Liver (tissue), 3 donors: ENCODE data around the gene TNC.

Experiments
- CTCF ChIP-seq: fragments of 150-350 bp; IDR thresholded peaks from 2 replicates; pipeline ENCODE4 v1.5.1; 2017; ENCODE audit warnings: improper control_type of control experiment, low read depth, low read length; ENCODE audit not compliant: missing input control
- SP1 ChIP-seq: IDR thresholded peaks from 2 replicates; pipeline ENCODE4 v1.6.1; 2018; ENCODE audit warnings: antibody characterized with exemption, mild to moderate bottlenecking
- TAF1 ChIP-seq: conservative IDR thresholded peaks from 2 replicates; pipeline ENCODE4 v1.6.1; 2016; ENCODE audit warnings: antibody characterized with exemption, mild to moderate bottlenecking
- TF ChIP-seq, protein P1 (sequence below): IDR thresholded peaks from 2 replicates; pipeline ENCODE4 v1.6.1; 2016; ENCODE audit warnings: antibody characterized with exemption
- donor health status: healthy.
- donor health status: healthy.

GRCh38 chr9:115080242-115080641, 37.7 kb downstream of the TNC start:
- TF ChIP-seq CTCF (no peak), TAF1 (no peak), SP1 (no peak)
- TF ChIP-seq, protein P1, sequence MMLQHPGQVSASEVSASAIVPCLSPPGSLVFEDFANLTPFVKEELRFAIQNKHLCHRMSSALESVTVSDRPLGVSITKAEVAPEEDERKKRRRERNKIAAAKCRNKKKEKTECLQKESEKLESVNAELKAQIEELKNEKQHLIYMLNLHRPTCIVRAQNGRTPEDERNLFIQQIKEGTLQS = no peak
